ENCODE data around the gene FOXN3.

GRCh38 chr14:89243741-89244140, 173.3 kb downstream of the FOXN3 start:
- TF ChIP-seq, protein P1, sequence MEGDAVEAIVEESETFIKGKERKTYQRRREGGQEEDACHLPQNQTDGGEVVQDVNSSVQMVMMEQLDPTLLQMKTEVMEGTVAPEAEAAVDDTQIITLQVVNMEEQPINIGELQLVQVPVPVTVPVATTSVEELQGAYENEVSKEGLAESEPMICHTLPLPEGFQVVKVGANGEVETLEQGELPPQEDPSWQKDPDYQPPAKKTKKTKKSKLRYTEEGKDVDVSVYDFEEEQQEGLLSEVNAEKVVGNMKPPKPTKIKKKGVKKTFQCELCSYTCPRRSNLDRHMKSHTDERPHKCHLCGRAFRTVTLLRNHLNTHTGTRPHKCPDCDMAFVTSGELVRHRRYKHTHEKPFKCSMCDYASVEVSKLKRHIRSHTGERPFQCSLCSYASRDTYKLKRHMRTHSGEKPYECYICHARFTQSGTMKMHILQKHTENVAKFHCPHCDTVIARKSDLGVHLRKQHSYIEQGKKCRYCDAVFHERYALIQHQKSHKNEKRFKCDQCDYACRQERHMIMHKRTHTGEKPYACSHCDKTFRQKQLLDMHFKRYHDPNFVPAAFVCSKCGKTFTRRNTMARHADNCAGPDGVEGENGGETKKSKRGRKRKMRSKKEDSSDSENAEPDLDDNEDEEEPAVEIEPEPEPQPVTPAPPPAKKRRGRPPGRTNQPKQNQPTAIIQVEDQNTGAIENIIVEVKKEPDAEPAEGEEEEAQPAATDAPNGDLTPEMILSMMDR (IDR thresholded peaks at IDR 0.05; ENCODE audit: extremely low read depth in 1 of 2, insufficient read depth in 1 of 2, low read depth in 1 of 2, low read length in 2 of 2): no peak
- TF ChIP-seq POLR2A (IDR thresholded peaks at IDR 0.05; ENCODE audit: low read depth, low read length): no peak
- TF ChIP-seq, protein P2, sequence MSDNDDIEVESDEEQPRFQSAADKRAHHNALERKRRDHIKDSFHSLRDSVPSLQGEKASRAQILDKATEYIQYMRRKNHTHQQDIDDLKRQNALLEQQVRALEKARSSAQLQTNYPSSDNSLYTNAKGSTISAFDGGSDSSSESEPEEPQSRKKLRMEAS (IDR thresholded peaks at IDR 0.05; ENCODE audit: insufficient read depth, insufficient read length): no peak
